Measurements from ENCODE around the gene PHLDA3. TPM values are rescaled to one million over a fixed set of nuclear protein-coding genes. Genes with fewer than 3 reads are reported as not detected.
A peak's percentile ranks its signal among the peaks of the same experiment; 100 is the strongest.

Gene PHLDA3
- total and polyA plus RNA-seq, 7 donors = 3.2 to 135 (median 93.4) TPM

- H3K4me1 ChIP-seq = peaks cover 0 to 93% (median 91%) of the 10 kb centered on the region in 4 donors
- intact Hi-C loops (cut with DNase I) = no loop called here
- H3K9me3 ChIP-seq = no peaks in the 10 kb centered on the region
- peak overlapping the region; percentile 92 to 98 (median 96) for H3K27ac ChIP-seq
- H3K4me3 ChIP-seq = no peak overlapping the region
- peaks cover 72 to 95% (median 81%) of the 10 kb centered on the region in 4 donors for H3K36me3 ChIP-seq
- 79 to 81% methylated on average over 12 of the region's 12 CpGs for WGBS, 2 donors
- H3K27me3 ChIP-seq = no peaks in the 10 kb centered on the region
- peak; percentile 92 for DNase-seq
- TF ChIP-seq POLR2AphosphoS5 (IDR thresholded peaks at IDR 0.05) (peak; percentile 29 to 63 (median 41)), POLR2A (IDR thresholded peaks at IDR 0.05) (no peak)
Observed at GRCh38 chr1:201488830-201489589, 20.0 kb upstream of the PHLDA3 start.

- Histone ChIP-seq H3K27ac (peak overlapping the region; percentile 92 to 98 (median 96)), H3K4me3 (no peak overlapping the region), H3K36me3 (peaks cover 69 to 90% (median 79%) of the 10 kb centered on the region in 4 donors), H3K27me3 (no peaks in the 10 kb centered on the region), H3K4me1 (peaks cover 0 to 80% (median 80%) of the 10 kb centered on the region in 4 donors), H3K9me3 (no peaks in the 10 kb centered on the region)
- WGBS, 2 donors = 85 to 90% methylated on average over 2 of the region's 2 CpGs
- no peak for DNase-seq
- intact Hi-C loops (cut with DNase I) = no loop called here
- peak in 3 of 4 donors; percentile 6 to 79 (median 69) for TF ChIP-seq POLR2AphosphoS5 (IDR thresholded peaks at IDR 0.05)
- TF ChIP-seq POLR2A (IDR thresholded peaks at IDR 0.05) = no peak
- no peak for TF ChIP-seq EP300 (IDR thresholded peaks at IDR 0.05)
- TF ChIP-seq, protein P1, sequence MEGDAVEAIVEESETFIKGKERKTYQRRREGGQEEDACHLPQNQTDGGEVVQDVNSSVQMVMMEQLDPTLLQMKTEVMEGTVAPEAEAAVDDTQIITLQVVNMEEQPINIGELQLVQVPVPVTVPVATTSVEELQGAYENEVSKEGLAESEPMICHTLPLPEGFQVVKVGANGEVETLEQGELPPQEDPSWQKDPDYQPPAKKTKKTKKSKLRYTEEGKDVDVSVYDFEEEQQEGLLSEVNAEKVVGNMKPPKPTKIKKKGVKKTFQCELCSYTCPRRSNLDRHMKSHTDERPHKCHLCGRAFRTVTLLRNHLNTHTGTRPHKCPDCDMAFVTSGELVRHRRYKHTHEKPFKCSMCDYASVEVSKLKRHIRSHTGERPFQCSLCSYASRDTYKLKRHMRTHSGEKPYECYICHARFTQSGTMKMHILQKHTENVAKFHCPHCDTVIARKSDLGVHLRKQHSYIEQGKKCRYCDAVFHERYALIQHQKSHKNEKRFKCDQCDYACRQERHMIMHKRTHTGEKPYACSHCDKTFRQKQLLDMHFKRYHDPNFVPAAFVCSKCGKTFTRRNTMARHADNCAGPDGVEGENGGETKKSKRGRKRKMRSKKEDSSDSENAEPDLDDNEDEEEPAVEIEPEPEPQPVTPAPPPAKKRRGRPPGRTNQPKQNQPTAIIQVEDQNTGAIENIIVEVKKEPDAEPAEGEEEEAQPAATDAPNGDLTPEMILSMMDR (IDR thresholded peaks at IDR 0.05) = no peak
Observed at GRCh38 chr1:201487742-201488141, 18.8 kb upstream of the PHLDA3 start.

GRCh38 chr1:201486187-201486586 lies 17.2 kb upstream of the PHLDA3 start:
- peaks cover 0 to 80% (median 79%) of the 10 kb centered on the region in 4 donors for H3K4me1 ChIP-seq
- TF ChIP-seq POLR2AphosphoS5 (IDR thresholded peaks at IDR 0.05) (peak in 3 of 4 donors; percentile 2 to 27 (median 27)), EP300 (IDR thresholded peaks at IDR 0.05) (no peak)
- H3K9me3 ChIP-seq = no peaks in the 10 kb centered on the region
- intact Hi-C loops (cut with DNase I) = no loop called here
- peaks cover 66 to 80% (median 72%) of the 10 kb centered on the region in 4 donors for H3K36me3 ChIP-seq
- H3K27me3 ChIP-seq = no peaks in the 10 kb centered on the region
- 51 to 76% methylated on average over 3 of the region's 3 CpGs for WGBS, 2 donors
- peak overlapping the region; percentile 92 to 98 (median 96) for H3K27ac ChIP-seq
- no peak for DNase-seq
- H3K4me3 ChIP-seq = no peak overlapping the region

DNA sequence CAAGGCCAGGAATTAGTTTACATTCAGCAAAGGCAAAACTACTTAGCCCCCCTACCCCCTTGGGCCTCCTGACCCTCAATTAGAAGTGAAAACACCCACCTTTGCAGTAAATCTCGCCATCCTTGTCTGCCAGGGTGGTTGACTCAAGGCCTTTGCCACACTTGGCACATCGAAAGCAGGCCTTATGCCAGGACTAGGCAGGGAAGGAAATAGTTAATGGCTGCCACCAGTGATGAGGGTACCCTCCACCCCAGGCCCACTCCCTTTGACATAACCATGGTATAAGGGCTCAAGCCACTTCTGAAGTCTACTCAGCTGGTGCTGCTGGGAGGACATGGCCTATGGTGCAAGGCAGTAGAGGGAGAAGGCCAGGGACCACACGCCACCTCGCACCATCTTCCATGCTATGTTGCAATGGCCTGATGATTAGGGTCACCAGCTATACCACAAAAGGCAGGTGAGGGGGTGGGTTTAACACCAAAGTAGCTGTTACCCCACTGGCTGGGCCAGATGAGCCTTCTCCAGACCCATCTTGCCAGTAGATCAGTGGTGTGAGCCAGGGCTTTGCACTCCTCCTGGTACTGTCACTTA lies 16.3 kb upstream of the PHLDA3 start:
- intact Hi-C loops (cut with DNase I) = no loop called here
- no peaks in the 10 kb centered on the region for H3K27me3 ChIP-seq
- no peak for DNase-seq
- H3K9me3 ChIP-seq = no peaks in the 10 kb centered on the region
- TF ChIP-seq EP300 (IDR thresholded peaks at IDR 0.05) = no peak
- peak; percentile 10 to 70 (median 49) for TF ChIP-seq POLR2AphosphoS5 (IDR thresholded peaks at IDR 0.05)
- TF ChIP-seq POLR2A (IDR thresholded peaks at IDR 0.05) = no peak
- TF ChIP-seq, protein P1 (IDR thresholded peaks at IDR 0.05) = no peak
- H3K4me1 ChIP-seq = peaks cover 0 to 80% (median 79%) of the 10 kb centered on the region in 4 donors
- H3K4me3 ChIP-seq = no peak overlapping the region
- H3K36me3 ChIP-seq = peaks cover 64 to 71% (median 69%) of the 10 kb centered on the region in 4 donors
- H3K27ac ChIP-seq = peak overlapping the region; percentile 92 to 98 (median 96)
- WGBS, 2 donors = 90 to 93% methylated on average over 4 of the region's 4 CpGs

DNA sequence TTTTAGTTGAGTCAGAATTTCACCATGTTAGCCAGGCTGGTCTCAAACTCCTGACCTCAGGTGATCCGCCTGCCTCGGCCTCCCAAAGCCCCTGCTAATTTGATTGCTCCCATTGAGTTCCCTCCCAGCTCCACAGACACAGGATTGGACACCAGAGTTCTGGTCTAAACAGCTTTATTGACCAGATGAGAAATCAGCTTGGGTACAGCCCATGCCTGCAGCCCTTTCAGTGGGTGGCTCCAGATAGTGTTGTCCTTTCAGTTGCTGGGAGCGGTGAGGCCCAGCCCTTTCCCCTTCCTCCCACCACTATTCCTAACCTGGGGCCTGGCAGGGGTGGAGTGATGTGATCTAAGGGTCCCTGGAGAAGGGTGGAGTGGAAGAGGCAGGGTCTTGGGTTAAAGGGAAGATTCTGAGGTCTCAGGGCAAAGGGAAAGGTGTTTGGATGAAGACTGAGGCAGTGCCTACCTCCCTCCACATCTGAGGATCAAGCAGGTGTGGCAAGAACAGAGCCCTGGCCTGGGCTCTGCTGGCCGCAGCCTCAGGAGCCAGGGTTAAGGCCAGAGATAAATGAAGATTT lies 14.5 kb upstream of the PHLDA3 start:
- Histone ChIP-seq H3K9me3 (no peaks in the 10 kb centered on the region), H3K27me3 (no peaks in the 10 kb centered on the region), H3K4me1 (peaks cover 0 to 68% (median 63%) of the 10 kb centered on the region in 4 donors), H3K27ac (peak overlapping the region; percentile 92 to 98 (median 96)), H3K4me3 (no peak overlapping the region), H3K36me3 (peaks cover 47 to 53% (median 51%) of the 10 kb centered on the region in 4 donors)
- WGBS, 2 donors = 87 to 93% methylated on average over 4 of the region's 4 CpGs
- TF ChIP-seq EP300 (IDR thresholded peaks at IDR 0.05) (no peak), POLR2AphosphoS5 (IDR thresholded peaks at IDR 0.05) (peak; percentile 50 to 63 (median 60))
- intact Hi-C loops (cut with DNase I) = no loop called here
- no peak for DNase-seq

DNA sequence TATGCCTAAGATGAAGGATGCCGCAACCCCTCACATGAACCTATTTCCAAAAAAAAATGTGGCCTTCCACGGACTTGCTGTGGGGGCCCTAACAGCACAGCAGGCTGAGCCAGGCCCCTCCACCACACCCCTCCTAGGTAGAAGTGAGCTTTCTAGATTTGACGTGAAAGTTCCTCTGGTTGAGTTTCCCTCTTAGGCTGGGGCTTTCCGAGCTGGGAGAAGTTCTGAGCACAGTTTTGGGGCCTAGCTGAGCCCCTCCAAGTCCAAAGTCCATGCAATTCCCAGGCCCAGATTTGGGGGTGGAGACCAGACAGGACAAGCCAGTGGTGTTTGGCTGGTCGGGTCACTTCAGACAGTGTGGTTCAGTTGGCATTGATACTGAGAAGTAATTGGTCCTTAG lies 13.8 kb upstream of the PHLDA3 start:
- H3K27me3 ChIP-seq = no peaks in the 10 kb centered on the region
- H3K36me3 ChIP-seq = peaks cover 40 to 46% (median 44%) of the 10 kb centered on the region in 4 donors
- no peak overlapping the region for H3K4me3 ChIP-seq
- TF ChIP-seq POLR2A (IDR thresholded peaks at IDR 0.05) = no peak
- TF ChIP-seq, protein P1 (IDR thresholded peaks at IDR 0.05) = no peak
- no peak for TF ChIP-seq EP300 (IDR thresholded peaks at IDR 0.05)
- peak in 3 of 4 donors; percentile 26 to 80 (median 70) for TF ChIP-seq POLR2AphosphoS5 (IDR thresholded peaks at IDR 0.05)
- H3K4me1 ChIP-seq = peaks cover 0 to 61% (median 56%) of the 10 kb centered on the region in 4 donors
- peak overlapping the region; percentile 92 to 98 (median 96) for H3K27ac ChIP-seq
- H3K9me3 ChIP-seq = no peaks in the 10 kb centered on the region
- WGBS, 2 donors = 63 to 70% methylated on average over 5 of the region's 5 CpGs
- intact Hi-C loops (cut with DNase I) = loop anchor here (1.0 kb wide), 1 partner anchor 31 kb away; no protein-coding TSS in a partner anchor
- DNase-seq = no peak

Measured in sigmoid colon (tissue), 7 donors.